ENCODE results near the gene EMC10. TPM values are rescaled to one million over a fixed set of nuclear protein-coding genes. Genes with fewer than 3 reads are reported as not detected.
A peak's percentile ranks its signal among the peaks of the same experiment; 100 is the strongest.

The EMC10 gene
- total and polyA plus RNA-seq, 10 of the 15 experiments (the other 5 are each of a cell fraction or from before 2014, with no cell fraction given) = 2.5 to 77.3 (median 20.3) TPM

GRCh38 chr19:50431343-50432220, 44.7 kb upstream of the EMC10 start (continued):
- peak; percentile 94 for TF ChIP-seq HDGF (IDR thresholded peaks at IDR 0.05)
- no peak for TF ChIP-seq MTA2 (IDR thresholded peaks at IDR 0.05; ENCODE audit: low read depth)
- TF ChIP-seq CEBPZ (IDR thresholded peaks at IDR 0.05; ENCODE audit: low read depth, low read length) = no peak
- no peak for TF ChIP-seq ZNF622 (IDR thresholded peaks at IDR 0.05)
- TF ChIP-seq ZNF207 (IDR thresholded peaks at IDR 0.05; ENCODE audit: borderline replicate concordance) = no peak
- TF ChIP-seq REST (IDR thresholded peaks at IDR 0.05; ENCODE audit: low read depth, low read length) = no peak
- TF ChIP-seq CREB1 (IDR thresholded peaks at IDR 0.05; ENCODE audit: low read depth) = peak; percentile 97
- no peak for TF ChIP-seq MAX (IDR thresholded peaks at IDR 0.05; ENCODE audit: low read depth, low read length)
- no peak for TF ChIP-seq ELK1 (IDR thresholded peaks at IDR 0.05; ENCODE audit: low read depth, low read length)
- no peak for TF ChIP-seq ZNF384 (IDR thresholded peaks at IDR 0.05; ENCODE audit: borderline replicate concordance, low read depth, low read length)
- TF ChIP-seq IKZF1 (conservative IDR thresholded peaks at IDR 0.05) = 0 out of 2 replicates have a peak, but pooled peaks have one; percentile 28
- TF ChIP-seq NFXL1 (IDR thresholded peaks at IDR 0.05; ENCODE audit: borderline replicate concordance) = no peak
- peak in 1 of 2 experiments; percentile 83; a peak in 1 of 4 replicates for TF ChIP-seq CEBPB (IDR thresholded peaks at IDR 0.05; ENCODE audit: borderline replicate concordance in 1 of 2, low read depth in 2 of 2, low read length in 2 of 2)
- no peak for TF ChIP-seq HDAC2 (IDR thresholded peaks at IDR 0.05)
- peak; percentile 98 for TF ChIP-seq CREM (IDR thresholded peaks at IDR 0.05; ENCODE audit: low read depth)
- TF ChIP-seq HCFC1 (IDR thresholded peaks at IDR 0.05; ENCODE audit: low read length) = no peak
- no peak for TF ChIP-seq ZNF24 (IDR thresholded peaks at IDR 0.05)
- TF ChIP-seq GATAD2B (conservative IDR thresholded peaks at IDR 0.05; ENCODE audit: low read depth) = peak; percentile 54; the same call in 1 of the 2 replicates
- TF ChIP-seq RCOR1 (conservative IDR thresholded peaks at IDR 0.05; ENCODE audit: low read depth, low read length) = no peak
- TF ChIP-seq RAD51 (IDR thresholded peaks at IDR 0.05) = no peak
- no peak for TF ChIP-seq CBX3 (IDR thresholded peaks at IDR 0.05; ENCODE audit: borderline replicate concordance, low read depth)
- TF ChIP-seq ESRRA (IDR thresholded peaks at IDR 0.05; ENCODE audit: low read length) = no peak
- peak; percentile 66; the same call in 2 of the 3 replicates for TF ChIP-seq POU2F2 (IDR thresholded peaks at IDR 0.05; ENCODE audit: borderline replicate concordance, low read depth, low read length)
- TF ChIP-seq NFYB (IDR thresholded peaks at IDR 0.05; ENCODE audit: insufficient read depth, low read depth, low read length) = peak; percentile 79
